ENCODE measurements around the gene NVL.

GRCh38 chr1:224274970-224275626 lies 54.9 kb downstream of the NVL start:
- TF ChIP-seq RUNX3 (IDR thresholded peaks at IDR 0.05; ENCODE audit: low read length) (no peak), IRF3 (IDR thresholded peaks at IDR 0.05) (no peak), EP300 (IDR thresholded peaks at IDR 0.05; ENCODE audit: borderline replicate concordance in 1 of 2, control insufficient read depth in 1 of 2, low read depth in 2 of 2, low read length in 2 of 2) (no peak), CHD2 (IDR thresholded peaks at IDR 0.05; ENCODE audit: borderline replicate concordance, low read depth, low read length) (no peak), YY1 (IDR thresholded peaks at IDR 0.05; ENCODE audit: low read depth, low read length) (no peak), CTCF (IDR thresholded peaks at IDR 0.05 in 2 of 3, conservative IDR thresholded peaks at IDR 0.05 in 1 of 3; ENCODE audit: control insufficient read depth in 2 of 3, extremely low read depth in 1 of 3, insufficient read depth in 1 of 3, low read depth in 3 of 3, low read length in 3 of 3) (no peak), MXI1 (IDR thresholded peaks at IDR 0.05; ENCODE audit: low read depth, low read length) (no peak), BHLHE40 (IDR thresholded peaks at IDR 0.05; ENCODE audit: borderline replicate concordance in 1 of 2, low read depth in 2 of 2, low read length in 1 of 2) (no peak), MAX (IDR thresholded peaks at IDR 0.05; ENCODE audit: low read depth, low read length) (no peak), TCF12 (IDR thresholded peaks at IDR 0.05; ENCODE audit: low read depth, low read length) (no peak), MYC (IDR thresholded peaks at IDR 0.05; ENCODE audit: insufficient read depth, insufficient read length, insufficient replicate concordance, low read length, severe bottlenecking) (no peak), ZBTB33 (IDR thresholded peaks at IDR 0.05) (no peak)
